G401 (cell line): ENCODE data around the gene SP140L. TPM values are rescaled to one million over a fixed set of nuclear protein-coding genes. Genes with fewer than 3 reads are reported as not detected.

Source experiments
- DNase-seq: peaks from one replicate; pipeline ENCODE4 v3.0.0-alpha.2; 2015; ENCODE audit warnings: low spot score
- in situ Hi-C: cut with HindIII; loops from 2 replicates; pipeline ENCODE4 v1.10.0; 2016; ENCODE audit warnings: low sequenced_read_pairs, mixed read lengths
- total RNA-seq: library from RNA; depleted of rRNA; stranded (reverse); fragments of >200 nt; shearing (Covaris generic); gene quantifications from 2 replicates; pipeline ENCODE4 v1.2.3, GENCODE V29; 2014; rRNA removed

Gene SP140L
- total RNA-seq, 1 experiment from 2014 or later = 0.07 TPM

- no peak for DNase-seq
- in situ Hi-C loops = no loop called here
Measured at GRCh38 chr2:230443541-230443940, 116.5 kb downstream of the SP140L start.

- no peak for DNase-seq
- in situ Hi-C loops = no loop called here
Measured at GRCh38 chr2:230444832-230445231, 117.8 kb downstream of the SP140L start.

DNA sequence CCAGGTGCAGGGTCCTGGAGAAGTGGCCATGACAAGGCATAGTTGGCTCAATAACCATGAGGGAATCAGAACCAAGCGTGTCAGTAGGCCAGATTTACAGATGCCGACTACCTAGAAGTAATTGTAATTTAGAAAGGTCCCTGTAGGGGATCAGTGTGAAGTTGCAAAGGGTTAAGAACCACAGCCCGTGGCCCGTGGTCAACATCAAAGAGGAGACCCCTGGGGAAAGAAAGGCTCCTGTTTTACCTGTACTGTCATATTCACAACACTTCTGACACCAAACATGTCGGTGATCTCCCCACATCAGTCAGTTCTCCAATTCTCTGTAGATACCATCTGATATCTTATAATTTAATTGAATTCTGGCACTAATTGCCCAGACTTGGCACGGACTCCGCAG is 120.0 kb downstream of the SP140L start:
- in situ Hi-C loops = no loop called here
- DNase-seq = no peak

DNA sequence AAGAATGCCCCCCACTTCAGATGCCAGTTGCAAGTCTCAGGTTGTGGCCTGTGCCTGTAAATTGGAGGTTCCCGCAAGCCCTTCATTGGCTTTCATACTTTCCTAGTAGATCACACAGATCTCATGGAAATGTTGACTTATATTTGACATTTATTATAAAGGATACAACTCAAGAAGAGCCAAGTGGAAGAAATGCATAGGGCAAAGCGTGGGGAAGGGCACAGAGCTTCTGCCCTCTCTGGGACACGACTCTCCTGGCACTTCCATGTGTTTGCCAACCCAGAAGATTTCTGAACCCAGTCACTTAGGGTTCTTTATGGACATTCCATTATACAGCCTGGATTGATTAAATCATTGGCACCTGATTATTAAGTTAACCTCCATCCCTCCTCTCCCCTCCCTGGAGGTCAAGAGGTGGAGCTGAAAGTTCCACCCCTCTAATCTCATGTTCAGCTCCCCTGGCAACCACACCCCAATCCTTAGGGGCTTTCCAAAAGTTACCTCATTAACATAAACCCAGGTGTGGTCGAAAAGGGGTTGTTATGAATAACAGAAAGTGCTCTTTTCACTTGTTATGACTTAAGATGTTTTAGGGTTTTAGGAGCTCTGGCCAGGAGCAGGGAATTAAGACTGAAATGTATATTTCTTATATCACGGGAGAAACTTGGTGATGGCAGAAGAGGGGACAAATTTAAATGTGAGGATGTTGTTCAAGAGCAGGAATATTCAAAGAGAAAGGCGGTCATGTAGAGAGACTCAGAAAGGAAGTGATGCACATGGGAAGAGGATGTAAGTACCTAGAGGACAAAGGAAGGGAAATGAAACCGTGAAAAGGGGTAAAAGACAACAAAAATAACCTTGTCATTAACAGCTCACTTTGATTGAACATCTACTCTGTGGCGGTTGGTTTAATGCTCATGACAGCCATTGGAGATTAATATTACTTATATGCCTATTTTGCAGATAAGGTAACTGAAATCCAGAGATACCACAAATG is 120.8 kb downstream of the SP140L start:
- no peak for DNase-seq
- in situ Hi-C loops = no loop called here

GRCh38 chr2:230449901-230450467 is 123.0 kb downstream of the SP140L start:
- no peak for DNase-seq
- in situ Hi-C loops = no loop called here

GRCh38 chr2:230453006-230453405 is 126.0 kb downstream of the SP140L start:
- no peak for DNase-seq
- in situ Hi-C loops = no loop called here

Other genes with a start within 250 kb of the SP140L start
- 4.3 and 11.7 TPM in 2 replicates for gene SP110, start 107.2 kb upstream of the SP140L start, total RNA-seq
- 0.41 TPM in 1 of 2 replicates, not detected in the other for gene SP140, start 101.5 kb upstream of the SP140L start, total RNA-seq
- gene SP100, start 89.0 kb downstream of the SP140L start, total RNA-seq = 1.2 TPM in 1 of 2 replicates, not detected in the other